Heart left ventricle (tissue), 13 donors: Measurements from ENCODE around the gene SCUBE3.

Experiments
- CTCF ChIP-seq, 12 donors: fragments of 200-600 bp; sonication (generic) in 4 of 12; IDR thresholded peaks; one replicate each; pipeline versions ENCODE4 v1.5.0 to v1.8.0; 2018 to 2022; ENCODE audit warnings: antibody characterized with exemption in 12 of 12, mild to moderate bottlenecking in 5 of 12
- POLR2A ChIP-seq, 2 donors: fragments of 450-650 bp; IDR thresholded peaks; one replicate each; pipeline ENCODE4 v1.6.1; 2017; ENCODE audit warnings: antibody characterized with exemption in 2 of 2, mild to moderate bottlenecking in 2 of 2, moderate library complexity in 2 of 2
- donor health status: ischemic (EF 13 %, LVEDD 7.1; RV severe dilation, severe dysfunction).
- donor health status: DM: no; HTN: yes; CAD: no.
- donor health status: DM: no; HTN: no; CAD: no.
- donor health status: ischemic (EF 25% LVEDD 6.9; RV normal size, moderate dysfunction).
- donor health status: ischemic (EF 25% LVEDD 5.7; RV mildly dilated, moderate dysfunction).
- donor health status: ischemic (EF 35%, LVEDD 5.7; RV mildly dilated, moderate dysfunction).
- donor health status: nonischemic (EF 11% LVEDD 7.7; RV severe dilation, severe dysfunction).
- donor health status: DM: yes; HTN: yes; CAD: no.
- donor health status: PGD.
- donor health status: ischemic (EF 29% LVEDD 5.4; RV normal size, mild dysfunction).
- donor health status: nonischemic (EF 23%, LVEDD 6.1; RV moderate dilation, normal function).

GRCh38 chr6:35259948-35260590, 46.3 kb downstream of the SCUBE3 start:
- TF ChIP-seq CTCF (IDR thresholded peaks at IDR 0.05) (no peak), POLR2A (IDR thresholded peaks at IDR 0.05) (no peak)
